IMR-90 (cell line): Measurements from ENCODE around the gene FAM200C. TPM values are rescaled to one million over a fixed set of nuclear protein-coding genes. Genes with fewer than 3 reads are reported as not detected.

ENCODE experiments used
- ATAC-seq: fragments of 200-7000 bp; cut with Tn5 transposase; 2 replicates; pipeline ENCODE4 v1.9.1; 2020; ENCODE audit warnings: low read depth, mild to moderate bottlenecking, moderate library complexity
- BruUV-seq: library from RNA; stranded (reverse); fragments of 400-500 nt; replicated peaks from 2 replicates; lab custom pipeline; 2021; lab: Mats Ljungman, UMichigan
- CTCF ChIA-PET: fragments of 300-600 bp; formaldehyde crosslinking; extraction: SDS; loops from one replicate; lab custom pipeline; 2021; ENCODE audit warnings: antibody characterized with exemption; lab: Yijun Ruan, JAX
- POLR2A ChIA-PET: fragments of 300-600 bp; sonication (Branson Sonifier 250); formaldehyde crosslinking; loops from one replicate; lab custom pipeline; 2022; ENCODE audit warnings: antibody characterized with exemption; ENCODE audit not compliant: unreplicated experiment; lab: Charles Lee
- DNase-seq: peaks from one replicate; pipeline ENCODE4 v3.0.0; 2013
- H2AFZ ChIP-seq: replicated peaks from 2 replicates; pipeline ENCODE3; 2013; ENCODE audit warnings: low read length, mild to moderate bottlenecking; ENCODE audit not compliant: poor library complexity
- H2AK5ac ChIP-seq: 2 replicates; pipeline ENCODE4 v1.6.1; 2013; ENCODE audit warnings: low read depth, low read length, inconsistent platforms
- H2AK9ac ChIP-seq: replicated peaks from 2 replicates; pipeline ENCODE3; 2013; ENCODE audit warnings: mild to moderate bottlenecking, low read depth, low read length, moderate library complexity; ENCODE audit not compliant: poor library complexity
- H2BK120ac ChIP-seq: 2 replicates; pipeline ENCODE4 v1.6.1; 2013; ENCODE audit warnings: low read depth, low read length, inconsistent platforms
- H2BK15ac ChIP-seq: 3 replicates; pipeline ENCODE4 v1.6.1; 2013; ENCODE audit warnings: low read depth, low read length, inconsistent platforms
- H2BK20ac ChIP-seq: 2 replicates; pipeline ENCODE4 v1.6.1; 2013; ENCODE audit warnings: low read depth, mild to moderate bottlenecking, inconsistent platforms, low read length, moderate library complexity
- H2BK5ac ChIP-seq: 2 replicates; pipeline ENCODE4 v1.6.1; 2013; ENCODE audit warnings: mild to moderate bottlenecking, low read depth, low read length, inconsistent platforms; ENCODE audit not compliant: poor library complexity, severe bottlenecking
- H3K14ac ChIP-seq: replicated peaks from 2 replicates; pipeline ENCODE4 v1.6.1; 2013; ENCODE audit warnings: low read depth, low read length, inconsistent platforms
- H3K18ac ChIP-seq: 2 replicates; pipeline ENCODE4 v1.6.1; 2013; ENCODE audit warnings: low read depth, low read length, control low read depth
- H3K23ac ChIP-seq: 2 replicates; pipeline ENCODE4 v1.6.1; 2013; ENCODE audit warnings: low read depth, low read length, inconsistent platforms
- H3K27ac ChIP-seq: 2 replicates; pipeline ENCODE4 v1.5.1; 2013; ENCODE audit warnings: mild to moderate bottlenecking, control low read depth, low read length; ENCODE audit not compliant: insufficient read depth
- H3K27me3 ChIP-seq: 2 replicates; pipeline ENCODE4 v1.6.1; 2013; ENCODE audit warnings: low read length; ENCODE audit not compliant: control insufficient read depth, insufficient read depth
- H3K36me3 ChIP-seq: 2 replicates; pipeline ENCODE4 v1.6.1; 2013; ENCODE audit warnings: low read length, mixed read lengths; ENCODE audit not compliant: control insufficient read depth, insufficient read depth
- H3K4ac ChIP-seq: 2 replicates; pipeline ENCODE4 v1.6.1; 2013; ENCODE audit warnings: low read depth, low read length, inconsistent platforms
- H3K4me1 ChIP-seq: 2 replicates; pipeline ENCODE4 v1.6.1; 2013; ENCODE audit warnings: low read length, mixed read lengths; ENCODE audit not compliant: control insufficient read depth, insufficient read depth
- H3K4me2 ChIP-seq: 2 replicates; pipeline ENCODE4 v1.6.1; 2013; ENCODE audit warnings: low read depth, mild to moderate bottlenecking, control low read depth, low read length, moderate library complexity
- H3K4me3 ChIP-seq: 2 replicates; pipeline ENCODE4 v1.5.1; 2013; ENCODE audit warnings: low read depth, mild to moderate bottlenecking, control low read depth, low read length, moderate library complexity; ENCODE audit not compliant: insufficient read depth
- H3K56ac ChIP-seq: 2 replicates; pipeline ENCODE4 v1.6.1; 2013; ENCODE audit warnings: low read length, inconsistent platforms; ENCODE audit not compliant: insufficient read depth; ENCODE audit errors: extremely low read depth
- H3K79me1 ChIP-seq, 2 experiments: 2 replicates each; pipeline ENCODE4 v1.6.1; 2013; ENCODE audit warnings: low read length in 2 of 2, inconsistent platforms in 1 of 2, low read depth in 1 of 2
- H3K9ac ChIP-seq: 2 replicates; pipeline ENCODE4 v1.6.1; 2013; ENCODE audit warnings: low read depth, low read length, control low read depth
- H3K9me1 ChIP-seq: 2 replicates; pipeline ENCODE4 v1.6.1; 2013; ENCODE audit warnings: low read length, inconsistent platforms; ENCODE audit not compliant: insufficient read depth
- H3K9me3 ChIP-seq: 2 replicates; pipeline ENCODE4 v1.6.1; 2013; ENCODE audit warnings: low read length; ENCODE audit not compliant: control insufficient read depth, insufficient read depth
- H4K20me1 ChIP-seq: 2 replicates; pipeline ENCODE4 v1.6.1; 2013; ENCODE audit warnings: low read length, inconsistent platforms; ENCODE audit not compliant: insufficient read depth
- H4K5ac ChIP-seq: 2 replicates; pipeline ENCODE4 v1.6.1; 2013; ENCODE audit warnings: mild to moderate bottlenecking, low read depth, low read length, control low read depth
- H4K8ac ChIP-seq, 2 experiments: 2 replicates each; pipeline ENCODE4 v1.6.1; 2013; ENCODE audit warnings: low read depth in 2 of 2, low read length in 2 of 2, control low read depth in 1 of 2, inconsistent platforms in 1 of 2
- H4K91ac ChIP-seq: 2 replicates; pipeline ENCODE4 v1.6.1; 2013; ENCODE audit warnings: low read depth, low read length, inconsistent platforms; ENCODE audit not compliant: insufficient read depth
- BHLHE40 ChIP-seq: fragments of 150-350 bp; IDR thresholded peaks from 2 replicates; pipeline ENCODE4 v1.6.1; 2016; ENCODE audit warnings: mild to moderate bottlenecking, low read depth, low read length
- CEBPB ChIP-seq: IDR thresholded peaks from 2 replicates; pipeline ENCODE4 v1.6.1; 2012; ENCODE audit warnings: low read depth, low read length, improper control_type of control experiment
- CHD1 ChIP-seq: IDR thresholded peaks from 2 replicates; pipeline ENCODE4 v1.6.1; 2012; ENCODE audit warnings: low read depth, low read length, improper control_type of control experiment
- FOS ChIP-seq: fragments of 150-350 bp; IDR thresholded peaks from 2 replicates; pipeline ENCODE4 v1.6.1; 2016; ENCODE audit warnings: low read depth, low read length
- MAFK ChIP-seq: IDR thresholded peaks from 2 replicates; pipeline ENCODE4 v1.6.1; 2012; ENCODE audit warnings: low read depth, low read length, improper control_type of control experiment
- MAZ ChIP-seq: IDR thresholded peaks from 2 replicates; pipeline ENCODE4 v1.6.1; 2012; ENCODE audit warnings: low read depth, mild to moderate bottlenecking, low read length, improper control_type of control experiment, moderate library complexity, borderline replicate concordance
- MXI1 ChIP-seq: IDR thresholded peaks from 2 replicates; pipeline ENCODE4 v1.6.1; 2012; ENCODE audit warnings: low read depth, mild to moderate bottlenecking, low read length, moderate library complexity, borderline replicate concordance
- NFE2L2 ChIP-seq: fragments of 150-350 bp; IDR thresholded peaks from 2 replicates; pipeline ENCODE4 v1.6.1; 2016; ENCODE audit warnings: low read depth, mild to moderate bottlenecking, low read length
- POLR2A ChIP-seq: IDR thresholded peaks from 2 replicates; pipeline ENCODE4 v1.6.1; 2012; ENCODE audit warnings: mild to moderate bottlenecking, low read depth, low read length
- RAD21 ChIP-seq: IDR thresholded peaks from 2 replicates; pipeline ENCODE4 v1.6.1; 2012; ENCODE audit warnings: low read length, improper control_type of control experiment
- RCOR1 ChIP-seq: IDR thresholded peaks from 2 replicates; pipeline ENCODE4 v1.6.1; 2012; ENCODE audit warnings: mild to moderate bottlenecking, low read length, improper control_type of control experiment; ENCODE audit not compliant: insufficient replicate concordance
- RFX5 ChIP-seq: IDR thresholded peaks from 2 replicates; pipeline ENCODE4 v1.8.0; 2012; ENCODE audit warnings: low read depth, mild to moderate bottlenecking, low read length, moderate library complexity
- SMC3 ChIP-seq: fragments of 150-350 bp; IDR thresholded peaks from 2 replicates; pipeline ENCODE4 v1.6.1; 2016; ENCODE audit warnings: low read depth, mild to moderate bottlenecking, antibody characterized with exemption, low read length, moderate library complexity
- WGBS, 2 experiments: methylation state at CpG; one replicate each; pipeline versions ENCODE4 v1.1.5 to v1.1.7; 2013; ENCODE audit warnings: missing lambda C conversion rate in 2 of 2; ENCODE audit not compliant: insufficient read length in 1 of 2; ENCODE audit errors: extremely low coverage in 2 of 2; 5-methylcytosine and 5-hydroxymethylcytosine counted together
- dilution Hi-C: fragments of 300-500 bp; cut with HindIII; formaldehyde crosslinking; loops from one replicate; pipeline ENCODE4 v1.14.3; 2018; ENCODE audit warnings: low sequenced_read_pairs; ENCODE audit not compliant: unreplicated experiment
- in situ Hi-C: fragments of 300-500 bp; cut with MboI; formaldehyde crosslinking; loops from 3 replicates; pipeline ENCODE4 v1.14.3; 2019; ENCODE audit warnings: low sequenced_read_pairs, inconsistent platforms, mixed read lengths
- intact Hi-C: fragments of 100-400 bp; cut with micrococcal nuclease; formaldehyde crosslinking; loops from 2 replicates; pipeline ENCODE4 v1.10.0; 2022
- polyA plus RNA-seq, 3 experiments: library from polyadenylated mRNA; depleted of rRNA; stranded (reverse); fragments of >200 nt; gene quantifications; 2 replicates each; pipeline ENCODE4 v1.2.3, GENCODE V29; 2012; ENCODE audit warnings: low replicate concordance in 1 of 3
- total RNA-seq: library from RNA; depleted of rRNA; stranded (reverse); fragments of >200 nt; gene quantifications from 2 replicates; pipeline ENCODE4 v1.2.3, GENCODE V29; 2012
- TF ChIP-seq, protein P1 (sequence below): conservative IDR thresholded peaks from 2 replicates; pipeline ENCODE4 v1.5.1; 2012; ENCODE audit warnings: mild to moderate bottlenecking, low read depth, low read length, improper control_type of control experiment
- TF ChIP-seq, protein P2 (sequence below): fragments of 150-350 bp; IDR thresholded peaks from 2 replicates; pipeline ENCODE4 v1.6.1; 2016; ENCODE audit warnings: low read depth, mild to moderate bottlenecking, low read length, moderate library complexity, borderline replicate concordance
- TF ChIP-seq, protein P3 (sequence below): fragments of 150-350 bp; IDR thresholded peaks from 2 replicates; pipeline ENCODE4 v1.6.1; 2017; ENCODE audit warnings: mild to moderate bottlenecking, antibody characterized with exemption, low read length, low read depth

Gene FAM200C
- total and polyA plus RNA-seq, 2 of the 4 experiments (the other 2 are of a cell fraction), result 1.7 to 6.3 TPM

DNA sequence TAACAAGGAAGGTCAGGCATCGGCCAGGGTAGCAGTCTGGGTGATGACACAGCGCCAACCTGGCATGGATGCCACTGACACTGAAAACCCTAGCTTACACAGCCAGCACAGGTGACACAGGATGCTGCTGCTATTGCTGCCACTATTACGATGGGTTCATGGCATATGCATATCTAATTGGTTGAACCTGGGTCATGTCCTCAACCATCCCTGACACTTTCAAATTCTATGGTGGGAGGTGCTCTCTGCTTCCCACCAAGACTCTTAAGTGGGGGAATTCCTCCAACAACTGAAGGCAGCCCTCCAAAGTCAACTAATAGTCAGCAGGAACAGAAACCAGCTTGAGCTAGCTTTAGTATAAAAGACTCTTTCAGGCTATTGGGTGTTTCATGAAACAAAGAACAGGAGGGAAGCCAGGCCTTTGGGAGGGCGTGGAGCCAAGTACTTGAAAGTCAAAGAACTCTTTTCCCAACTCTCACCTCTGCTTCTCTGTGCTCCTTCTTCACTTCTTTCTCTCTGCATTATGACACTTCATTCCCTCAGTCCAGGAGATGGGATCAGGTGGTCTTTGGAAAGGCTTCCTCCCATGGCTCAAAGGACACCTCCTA, 43.1 kb upstream of the FAM200C start:
- Histone ChIP-seq H3K9ac (no peak overlapping the region), H3K4me2 (no peak overlapping the region), H3K27me3 (no peaks in the 10 kb centered on the region), H3K9me3 (no peaks in the 10 kb centered on the region), H2BK120ac (no peak overlapping the region), H3K14ac (no peak overlapping the region), H2AFZ (no peak overlapping the region), H2BK15ac (no peak overlapping the region), H4K20me1 (no peaks in the 10 kb centered on the region), H3K9me1 (no peaks in the 10 kb centered on the region), H4K91ac (no peak overlapping the region; the same call in 1 of the 2 replicates), H4K5ac (no peak overlapping the region), H4K8ac (no peak overlapping the region), H3K4ac (no peak overlapping the region), H2BK5ac (no peak overlapping the region), H3K56ac (no peak overlapping the region), H3K36me3 (no peaks in the 10 kb centered on the region), H2BK20ac (no peak overlapping the region), H2AK5ac (no peak overlapping the region), H3K79me1 (no peaks in the 10 kb centered on the region), H3K18ac (no peak overlapping the region), H3K27ac (no peak overlapping the region), H2AK9ac (no peak overlapping the region), H3K23ac (no peak overlapping the region), H3K4me1 (peaks cover 3% of the 10 kb centered on the region; the same call in 1 of the 2 replicates), H3K4me3 (no peak overlapping the region)
- intact Hi-C loops (no loop called here), in situ Hi-C loops (no loop called here), dilution Hi-C loops (no loop called here)
- 81% methylated on average over 2 of the region's 4 CpGs; no CpG with 5 or more reads in 1 of the 2 experiments for WGBS, 2 experiments
- BruUV-seq, result no TSS peak
- TF ChIP-seq MAFK (no peak), CEBPB (no peak), NFE2L2 (no peak), MXI1 (no peak), BHLHE40 (no peak), RAD21 (no peak), FOS (no peak), RFX5 (no peak), MAZ (no peak), RCOR1 (no peak), POLR2A (no peak), CHD1 (no peak), SMC3 (no peak)
- TF ChIP-seq, protein P1, sequence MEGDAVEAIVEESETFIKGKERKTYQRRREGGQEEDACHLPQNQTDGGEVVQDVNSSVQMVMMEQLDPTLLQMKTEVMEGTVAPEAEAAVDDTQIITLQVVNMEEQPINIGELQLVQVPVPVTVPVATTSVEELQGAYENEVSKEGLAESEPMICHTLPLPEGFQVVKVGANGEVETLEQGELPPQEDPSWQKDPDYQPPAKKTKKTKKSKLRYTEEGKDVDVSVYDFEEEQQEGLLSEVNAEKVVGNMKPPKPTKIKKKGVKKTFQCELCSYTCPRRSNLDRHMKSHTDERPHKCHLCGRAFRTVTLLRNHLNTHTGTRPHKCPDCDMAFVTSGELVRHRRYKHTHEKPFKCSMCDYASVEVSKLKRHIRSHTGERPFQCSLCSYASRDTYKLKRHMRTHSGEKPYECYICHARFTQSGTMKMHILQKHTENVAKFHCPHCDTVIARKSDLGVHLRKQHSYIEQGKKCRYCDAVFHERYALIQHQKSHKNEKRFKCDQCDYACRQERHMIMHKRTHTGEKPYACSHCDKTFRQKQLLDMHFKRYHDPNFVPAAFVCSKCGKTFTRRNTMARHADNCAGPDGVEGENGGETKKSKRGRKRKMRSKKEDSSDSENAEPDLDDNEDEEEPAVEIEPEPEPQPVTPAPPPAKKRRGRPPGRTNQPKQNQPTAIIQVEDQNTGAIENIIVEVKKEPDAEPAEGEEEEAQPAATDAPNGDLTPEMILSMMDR, result no peak
- TF ChIP-seq, protein P2, sequence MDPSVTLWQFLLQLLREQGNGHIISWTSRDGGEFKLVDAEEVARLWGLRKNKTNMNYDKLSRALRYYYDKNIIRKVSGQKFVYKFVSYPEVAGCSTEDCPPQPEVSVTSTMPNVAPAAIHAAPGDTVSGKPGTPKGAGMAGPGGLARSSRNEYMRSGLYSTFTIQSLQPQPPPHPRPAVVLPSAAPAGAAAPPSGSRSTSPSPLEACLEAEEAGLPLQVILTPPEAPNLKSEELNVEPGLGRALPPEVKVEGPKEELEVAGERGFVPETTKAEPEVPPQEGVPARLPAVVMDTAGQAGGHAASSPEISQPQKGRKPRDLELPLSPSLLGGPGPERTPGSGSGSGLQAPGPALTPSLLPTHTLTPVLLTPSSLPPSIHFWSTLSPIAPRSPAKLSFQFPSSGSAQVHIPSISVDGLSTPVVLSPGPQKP, result no peak
- TF ChIP-seq, protein P3, sequence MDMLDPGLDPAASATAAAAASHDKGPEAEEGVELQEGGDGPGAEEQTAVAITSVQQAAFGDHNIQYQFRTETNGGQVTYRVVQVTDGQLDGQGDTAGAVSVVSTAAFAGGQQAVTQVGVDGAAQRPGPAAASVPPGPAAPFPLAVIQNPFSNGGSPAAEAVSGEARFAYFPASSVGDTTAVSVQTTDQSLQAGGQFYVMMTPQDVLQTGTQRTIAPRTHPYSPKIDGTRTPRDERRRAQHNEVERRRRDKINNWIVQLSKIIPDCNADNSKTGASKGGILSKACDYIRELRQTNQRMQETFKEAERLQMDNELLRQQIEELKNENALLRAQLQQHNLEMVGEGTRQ, result no peak
- ChIA-PET POLR2A (no interaction called here), CTCF (no interaction called here)
- DNase-seq (no peak), ATAC-seq (no peak)
